IMR-90 (cell line): ENCODE data around the gene MEOX2. TPM values are rescaled to one million over a fixed set of nuclear protein-coding genes. Genes with fewer than 3 reads are reported as not detected.

ENCODE experiments used
- ATAC-seq: fragments of 200-7000 bp; cut with Tn5 transposase; 2 replicates; pipeline ENCODE4 v1.9.1; 2020; ENCODE audit warnings: low read depth, mild to moderate bottlenecking, moderate library complexity
- BruUV-seq: library from RNA; stranded (reverse); fragments of 400-500 nt; replicated peaks from 2 replicates; lab custom pipeline; 2021; lab: Mats Ljungman, UMichigan
- CTCF ChIA-PET: fragments of 300-600 bp; formaldehyde crosslinking; extraction: SDS; loops from one replicate; lab custom pipeline; 2021; ENCODE audit warnings: antibody characterized with exemption; lab: Yijun Ruan, JAX
- POLR2A ChIA-PET: fragments of 300-600 bp; sonication (Branson Sonifier 250); formaldehyde crosslinking; loops from one replicate; lab custom pipeline; 2022; ENCODE audit warnings: antibody characterized with exemption; ENCODE audit not compliant: unreplicated experiment; lab: Charles Lee
- DNase-seq: peaks from one replicate; pipeline ENCODE4 v3.0.0; 2013
- H2AFZ ChIP-seq: replicated peaks from 2 replicates; pipeline ENCODE3; 2013; ENCODE audit warnings: low read length, mild to moderate bottlenecking; ENCODE audit not compliant: poor library complexity
- H2AK5ac ChIP-seq: 2 replicates; pipeline ENCODE4 v1.6.1; 2013; ENCODE audit warnings: low read depth, low read length, inconsistent platforms
- H2AK9ac ChIP-seq: replicated peaks from 2 replicates; pipeline ENCODE3; 2013; ENCODE audit warnings: mild to moderate bottlenecking, low read depth, low read length, moderate library complexity; ENCODE audit not compliant: poor library complexity
- H2BK120ac ChIP-seq: 2 replicates; pipeline ENCODE4 v1.6.1; 2013; ENCODE audit warnings: low read depth, low read length, inconsistent platforms
- H2BK15ac ChIP-seq: 3 replicates; pipeline ENCODE4 v1.6.1; 2013; ENCODE audit warnings: low read depth, low read length, inconsistent platforms
- H2BK20ac ChIP-seq: 2 replicates; pipeline ENCODE4 v1.6.1; 2013; ENCODE audit warnings: low read depth, mild to moderate bottlenecking, inconsistent platforms, low read length, moderate library complexity
- H2BK5ac ChIP-seq: 2 replicates; pipeline ENCODE4 v1.6.1; 2013; ENCODE audit warnings: mild to moderate bottlenecking, low read depth, low read length, inconsistent platforms; ENCODE audit not compliant: poor library complexity, severe bottlenecking
- H3K14ac ChIP-seq: replicated peaks from 2 replicates; pipeline ENCODE4 v1.6.1; 2013; ENCODE audit warnings: low read depth, low read length, inconsistent platforms
- H3K18ac ChIP-seq: 2 replicates; pipeline ENCODE4 v1.6.1; 2013; ENCODE audit warnings: low read depth, low read length, control low read depth
- H3K23ac ChIP-seq: 2 replicates; pipeline ENCODE4 v1.6.1; 2013; ENCODE audit warnings: low read depth, low read length, inconsistent platforms
- H3K27ac ChIP-seq: 2 replicates; pipeline ENCODE4 v1.5.1; 2013; ENCODE audit warnings: mild to moderate bottlenecking, control low read depth, low read length; ENCODE audit not compliant: insufficient read depth
- H3K27me3 ChIP-seq: 2 replicates; pipeline ENCODE4 v1.6.1; 2013; ENCODE audit warnings: low read length; ENCODE audit not compliant: control insufficient read depth, insufficient read depth
- H3K36me3 ChIP-seq: 2 replicates; pipeline ENCODE4 v1.6.1; 2013; ENCODE audit warnings: low read length, mixed read lengths; ENCODE audit not compliant: control insufficient read depth, insufficient read depth
- H3K4ac ChIP-seq: 2 replicates; pipeline ENCODE4 v1.6.1; 2013; ENCODE audit warnings: low read depth, low read length, inconsistent platforms
- H3K4me1 ChIP-seq: 2 replicates; pipeline ENCODE4 v1.6.1; 2013; ENCODE audit warnings: low read length, mixed read lengths; ENCODE audit not compliant: control insufficient read depth, insufficient read depth
- H3K4me2 ChIP-seq: 2 replicates; pipeline ENCODE4 v1.6.1; 2013; ENCODE audit warnings: low read depth, mild to moderate bottlenecking, control low read depth, low read length, moderate library complexity
- H3K4me3 ChIP-seq: 2 replicates; pipeline ENCODE4 v1.5.1; 2013; ENCODE audit warnings: low read depth, mild to moderate bottlenecking, control low read depth, low read length, moderate library complexity; ENCODE audit not compliant: insufficient read depth
- H3K56ac ChIP-seq: 2 replicates; pipeline ENCODE4 v1.6.1; 2013; ENCODE audit warnings: low read length, inconsistent platforms; ENCODE audit not compliant: insufficient read depth; ENCODE audit errors: extremely low read depth
- H3K79me1 ChIP-seq, 2 experiments: 2 replicates each; pipeline ENCODE4 v1.6.1; 2013; ENCODE audit warnings: low read length in 2 of 2, inconsistent platforms in 1 of 2, low read depth in 1 of 2
- H3K9ac ChIP-seq: 2 replicates; pipeline ENCODE4 v1.6.1; 2013; ENCODE audit warnings: low read depth, low read length, control low read depth
- H3K9me1 ChIP-seq: 2 replicates; pipeline ENCODE4 v1.6.1; 2013; ENCODE audit warnings: low read length, inconsistent platforms; ENCODE audit not compliant: insufficient read depth
- H3K9me3 ChIP-seq: 2 replicates; pipeline ENCODE4 v1.6.1; 2013; ENCODE audit warnings: low read length; ENCODE audit not compliant: control insufficient read depth, insufficient read depth
- H4K20me1 ChIP-seq: 2 replicates; pipeline ENCODE4 v1.6.1; 2013; ENCODE audit warnings: low read length, inconsistent platforms; ENCODE audit not compliant: insufficient read depth
- H4K5ac ChIP-seq: 2 replicates; pipeline ENCODE4 v1.6.1; 2013; ENCODE audit warnings: mild to moderate bottlenecking, low read depth, low read length, control low read depth
- H4K8ac ChIP-seq, 2 experiments: 2 replicates each; pipeline ENCODE4 v1.6.1; 2013; ENCODE audit warnings: low read depth in 2 of 2, low read length in 2 of 2, control low read depth in 1 of 2, inconsistent platforms in 1 of 2
- H4K91ac ChIP-seq: 2 replicates; pipeline ENCODE4 v1.6.1; 2013; ENCODE audit warnings: low read depth, low read length, inconsistent platforms; ENCODE audit not compliant: insufficient read depth
- BHLHE40 ChIP-seq: fragments of 150-350 bp; IDR thresholded peaks from 2 replicates; pipeline ENCODE4 v1.6.1; 2016; ENCODE audit warnings: mild to moderate bottlenecking, low read depth, low read length
- CHD1 ChIP-seq: IDR thresholded peaks from 2 replicates; pipeline ENCODE4 v1.6.1; 2012; ENCODE audit warnings: low read depth, low read length, improper control_type of control experiment
- USF2 ChIP-seq: fragments of 150-350 bp; IDR thresholded peaks from 2 replicates; pipeline ENCODE4 v1.6.1; 2017; ENCODE audit warnings: mild to moderate bottlenecking, antibody characterized with exemption, low read length, low read depth
- WGBS, 2 experiments: methylation state at CpG; one replicate each; pipeline versions ENCODE4 v1.1.5 to v1.1.7; 2013; ENCODE audit warnings: missing lambda C conversion rate in 2 of 2; ENCODE audit not compliant: insufficient read length in 1 of 2; ENCODE audit errors: extremely low coverage in 2 of 2; 5-methylcytosine and 5-hydroxymethylcytosine counted together
- dilution Hi-C: fragments of 300-500 bp; cut with HindIII; formaldehyde crosslinking; loops from one replicate; pipeline ENCODE4 v1.14.3; 2018; ENCODE audit warnings: low sequenced_read_pairs; ENCODE audit not compliant: unreplicated experiment
- in situ Hi-C: fragments of 300-500 bp; cut with MboI; formaldehyde crosslinking; loops from 3 replicates; pipeline ENCODE4 v1.14.3; 2019; ENCODE audit warnings: low sequenced_read_pairs, inconsistent platforms, mixed read lengths
- intact Hi-C: fragments of 100-400 bp; cut with micrococcal nuclease; formaldehyde crosslinking; loops from 2 replicates; pipeline ENCODE4 v1.10.0; 2022
- polyA plus RNA-seq, 3 experiments: library from polyadenylated mRNA; depleted of rRNA; stranded (reverse); fragments of >200 nt; gene quantifications; 2 replicates each; pipeline ENCODE4 v1.2.3, GENCODE V29; 2012; ENCODE audit warnings: low replicate concordance in 1 of 3
- total RNA-seq: library from RNA; depleted of rRNA; stranded (reverse); fragments of >200 nt; gene quantifications from 2 replicates; pipeline ENCODE4 v1.2.3, GENCODE V29; 2012

MEOX2 gene
- total and polyA plus RNA-seq, 2 of the 4 experiments (the other 2 are of a cell fraction), result under 0.01 TPM; not detected in 1

DNA sequence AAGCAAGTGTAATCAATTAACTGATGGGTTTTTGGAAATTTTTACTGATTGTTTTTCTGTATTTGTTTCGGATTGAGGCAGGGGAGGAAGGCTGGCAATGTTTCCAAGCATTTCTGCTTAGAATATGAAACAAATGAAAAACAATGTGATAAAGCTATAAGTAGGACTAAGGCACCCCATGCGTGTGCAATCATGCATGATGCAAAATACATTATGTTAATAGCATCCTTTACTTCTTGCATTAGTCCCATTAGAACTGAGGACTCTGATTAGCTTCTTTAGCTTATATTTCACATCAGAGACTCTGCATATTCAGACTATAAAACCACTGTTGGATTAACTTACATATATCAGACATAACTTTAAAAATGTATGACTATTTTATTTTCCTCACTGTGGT lies 76.0 kb downstream of the MEOX2 start:
- Histone ChIP-seq H2AK5ac (no peak overlapping the region), H2BK5ac (no peak overlapping the region), H3K18ac (no peak overlapping the region), H2BK20ac (no peak overlapping the region), H3K9me1 (no peaks in the 10 kb centered on the region), H3K4me3 (no peak overlapping the region), H2AK9ac (no peak overlapping the region), H4K5ac (no peak overlapping the region), H2BK15ac (no peak overlapping the region), H4K8ac (no peak overlapping the region), H4K91ac (no peak overlapping the region), H3K36me3 (no peaks in the 10 kb centered on the region), H3K4me1 (no peaks in the 10 kb centered on the region), H4K20me1 (no peaks in the 10 kb centered on the region), H3K14ac (no peak overlapping the region), H3K9me3 (no peaks in the 10 kb centered on the region), H3K9ac (no peak overlapping the region), H3K79me1 (no peaks in the 10 kb centered on the region), H3K27ac (no peak overlapping the region), H3K27me3 (no peaks in the 10 kb centered on the region), H3K4ac (no peak overlapping the region), H3K4me2 (no peak overlapping the region), H3K56ac (no peak overlapping the region), H3K23ac (no peak overlapping the region), H2BK120ac (no peak overlapping the region), H2AFZ (no peak overlapping the region)
- no peak for ATAC-seq
- DNase-seq, result no peak
- ChIA-PET CTCF (interaction anchor here (1.7 kb wide), 1 partner anchor 10 kb away, joined by 4 read pairs; no protein-coding TSS in a partner anchor), POLR2A (no interaction called here)
- BruUV-seq, result no TSS peak
- no peak for TF ChIP-seq USF2
- TF ChIP-seq CHD1, result no peak
- TF ChIP-seq BHLHE40, result no peak
- intact Hi-C loops, result no loop called here
- WGBS, 2 experiments, result no CpG with 5 or more reads among the region's 2 CpGs
- dilution Hi-C loops, result no loop called here
- in situ Hi-C loops, result no loop called here
